SK-N-DZ (cell line): ENCODE results near the gene SCN3B.

Experiments used
- DNase-seq: peaks from one replicate; pipeline ENCODE4 v3.0.0-alpha.2; 2015; ENCODE audit warnings: low spot score

SCN3B gene

DNA sequence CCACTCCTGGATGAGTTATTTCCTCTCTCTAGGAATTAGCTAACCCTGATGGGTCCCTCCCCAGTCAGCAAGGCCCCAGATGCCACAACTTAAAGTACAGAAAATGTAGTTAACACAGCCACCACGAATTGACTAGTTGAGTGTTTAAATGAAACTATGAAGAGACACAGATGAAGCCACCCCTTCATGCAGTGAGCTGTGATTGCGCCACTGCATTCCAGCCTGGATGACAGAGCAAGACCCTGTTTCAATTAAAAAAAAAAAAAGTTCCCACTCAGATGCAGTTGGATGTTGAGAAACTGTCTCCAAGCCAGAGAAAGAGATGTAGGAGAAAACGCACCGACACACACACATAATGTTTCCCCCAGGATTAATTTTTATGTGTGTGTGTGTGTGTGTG lies 53.3 kb downstream of the SCN3B start:
- DNase-seq: no peak

- no peak for DNase-seq
Observed at GRCh38 chr11:123597859-123598258, 56.6 kb downstream of the SCN3B start.

DNA sequence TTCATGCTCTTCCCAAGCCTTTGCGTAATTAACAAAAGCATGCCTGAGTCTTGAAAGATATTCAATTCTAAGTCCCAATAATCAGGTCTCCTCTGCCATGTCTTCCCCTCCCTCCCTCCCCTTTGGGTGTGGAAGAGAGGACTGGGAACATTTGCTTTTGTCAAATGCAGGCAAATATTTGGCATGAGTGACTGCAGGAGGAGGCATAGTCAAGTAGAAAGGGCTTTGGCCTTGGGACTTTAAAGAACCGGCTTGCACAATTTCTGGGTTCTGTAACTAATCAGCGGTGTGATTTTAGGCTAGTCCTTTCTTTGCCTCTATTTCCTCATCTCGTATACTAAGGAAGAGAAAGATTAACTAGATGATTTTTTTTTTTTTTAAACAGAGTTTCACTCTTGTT lies 59.5 kb downstream of the SCN3B start:
- no peak for DNase-seq

GRCh38 chr11:123594188-123594901 lies 60.1 kb downstream of the SCN3B start:
- no peak for DNase-seq

- no peak for DNase-seq
Observed at GRCh38 chr11:123593570-123593969, 60.9 kb downstream of the SCN3B start.

- DNase-seq: no peak
Observed at GRCh38 chr11:123590296-123590912, 64.0 kb downstream of the SCN3B start.

- DNase-seq: no peak
Observed at GRCh38 chr11:123588864-123589262, 65.6 kb downstream of the SCN3B start.

DNA sequence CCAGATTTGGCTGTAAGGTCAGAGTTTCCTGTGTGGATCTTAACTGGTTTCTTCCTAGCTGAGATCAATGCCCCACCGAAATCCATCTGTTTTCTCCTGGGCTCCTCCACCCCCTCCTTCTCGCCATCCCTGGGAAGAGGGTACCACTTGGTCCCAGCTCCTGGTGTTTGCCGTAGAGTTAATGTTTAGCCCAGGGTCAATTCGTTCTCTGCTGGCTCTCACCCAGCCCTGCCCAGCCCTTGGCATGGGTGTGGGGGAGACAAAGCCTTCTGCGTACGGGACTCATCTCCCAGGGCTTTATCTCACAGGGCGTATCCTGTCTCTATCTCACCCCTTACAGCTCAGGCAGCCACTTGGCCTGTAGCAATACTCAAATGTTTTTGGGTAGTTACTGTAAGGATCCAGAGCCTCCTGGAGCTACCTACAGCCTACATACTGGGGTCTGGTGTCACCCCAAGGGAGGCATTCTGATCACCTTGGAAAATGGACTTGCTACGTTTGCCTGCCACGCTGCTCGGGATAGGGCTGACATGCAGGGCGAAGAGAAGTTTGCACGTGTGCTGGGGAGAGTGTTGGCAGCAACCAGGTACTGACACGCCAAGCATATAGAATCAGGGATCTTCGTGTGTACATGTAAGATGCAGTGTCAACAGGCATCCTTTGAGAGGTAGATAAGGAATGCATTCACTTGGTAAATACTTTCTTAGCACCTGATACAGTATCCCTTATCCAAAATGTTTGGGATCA lies 66.1 kb downstream of the SCN3B start:
- DNase-seq: no peak

DNA sequence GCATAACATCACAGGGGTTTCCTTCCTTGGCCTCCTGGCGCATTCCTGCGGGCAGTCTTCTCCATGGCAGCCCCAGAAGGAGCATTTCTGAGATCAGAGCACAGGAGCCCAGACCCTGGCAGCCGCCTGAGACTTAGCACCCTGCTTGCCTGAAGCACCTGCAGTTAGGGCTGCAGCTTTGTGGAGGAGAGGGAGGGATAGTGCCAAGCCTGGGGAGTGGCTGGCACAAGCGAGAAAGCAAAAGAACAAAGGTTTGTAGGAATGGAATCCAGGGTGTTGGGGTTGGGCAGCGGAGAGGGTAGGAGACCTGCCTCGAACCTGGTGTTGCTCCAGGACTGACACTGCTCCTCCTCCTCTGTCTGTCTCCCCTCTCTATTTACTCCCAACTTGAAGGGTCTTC lies 66.9 kb downstream of the SCN3B start:
- DNase-seq: no peak

DNA sequence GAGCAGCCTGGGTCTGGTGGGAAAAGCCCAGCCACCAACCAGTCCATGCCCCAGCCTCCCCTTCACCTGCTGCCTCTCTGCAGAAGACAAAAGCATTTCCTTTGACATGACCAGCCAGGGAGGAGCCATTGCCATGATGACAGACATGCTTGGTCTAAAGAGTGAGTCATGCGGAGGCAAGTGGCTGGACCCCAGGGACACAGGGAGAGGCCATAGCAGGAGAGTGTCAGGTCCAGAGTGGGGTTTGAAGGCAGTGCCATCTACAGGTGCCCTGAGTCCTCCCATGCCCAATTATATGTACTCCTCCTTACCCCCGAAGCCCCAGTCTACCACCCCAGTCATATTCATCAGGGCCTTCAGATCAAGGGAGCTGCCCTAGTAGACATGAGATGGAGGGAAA lies 67.4 kb downstream of the SCN3B start:
- DNase-seq: no peak

- DNase-seq: no peak
Observed at GRCh38 chr11:123586568-123586967, 67.9 kb downstream of the SCN3B start.

DNA sequence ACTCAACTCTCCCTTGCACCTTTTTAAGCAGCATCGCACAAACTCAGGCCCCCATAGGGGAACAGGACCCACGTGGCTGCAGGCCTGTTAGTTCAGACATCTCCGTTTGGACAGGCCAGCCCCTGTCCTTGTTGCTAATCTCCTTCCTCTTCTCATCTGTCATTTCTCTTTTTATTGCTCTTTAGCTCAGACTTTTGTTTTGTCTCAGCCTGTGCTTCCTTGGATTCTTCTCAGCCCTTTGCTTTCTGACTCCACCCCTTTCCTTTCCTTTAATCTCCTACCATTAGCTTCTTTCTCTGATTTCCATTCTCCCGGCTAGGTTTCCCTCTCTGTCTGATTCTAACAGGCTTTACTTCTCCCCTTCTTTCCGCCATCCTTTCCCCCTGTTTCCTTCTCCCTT lies 68.7 kb downstream of the SCN3B start:
- DNase-seq: no peak

DNA sequence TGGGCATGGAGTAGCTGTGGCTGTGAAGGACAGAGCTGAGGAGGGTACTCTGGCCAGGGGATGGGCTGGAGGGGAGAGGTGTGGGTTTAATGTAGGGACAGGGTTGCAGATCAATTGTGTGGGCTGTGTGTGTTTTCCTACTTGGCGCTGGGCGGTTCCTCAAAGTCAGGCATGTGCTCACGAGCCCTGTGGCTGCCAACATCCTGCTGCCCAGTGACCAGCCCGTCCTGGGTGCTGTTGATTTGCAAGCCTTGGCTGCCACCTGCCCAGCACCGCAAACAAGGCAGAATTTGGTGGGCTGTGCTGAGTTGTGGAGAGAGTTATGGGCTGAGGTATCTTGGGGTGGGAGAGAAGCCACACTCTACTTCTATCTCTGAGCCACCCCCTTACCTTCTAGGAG lies 69.2 kb downstream of the SCN3B start:
- DNase-seq: no peak

DNA sequence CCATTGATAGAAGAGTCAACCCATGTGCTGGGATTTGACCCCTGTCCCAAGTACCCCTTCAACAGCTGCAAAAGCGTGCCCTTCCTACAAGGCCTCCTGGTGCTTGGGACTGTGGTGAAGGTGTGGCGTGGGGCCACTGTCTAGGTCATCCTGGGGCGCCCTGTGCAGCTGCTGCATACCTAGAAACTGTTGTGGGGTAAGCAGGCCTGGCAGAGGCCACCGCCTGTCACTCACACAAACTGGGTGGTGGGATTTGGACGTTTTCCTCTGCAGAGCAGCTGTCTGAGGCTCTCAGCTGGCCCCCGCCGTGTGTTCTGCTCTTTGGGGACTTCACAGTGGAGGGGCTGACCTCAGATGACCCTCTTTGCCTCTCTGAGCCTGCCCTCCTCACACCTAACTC lies 69.7 kb downstream of the SCN3B start:
- no peak for DNase-seq

DNA sequence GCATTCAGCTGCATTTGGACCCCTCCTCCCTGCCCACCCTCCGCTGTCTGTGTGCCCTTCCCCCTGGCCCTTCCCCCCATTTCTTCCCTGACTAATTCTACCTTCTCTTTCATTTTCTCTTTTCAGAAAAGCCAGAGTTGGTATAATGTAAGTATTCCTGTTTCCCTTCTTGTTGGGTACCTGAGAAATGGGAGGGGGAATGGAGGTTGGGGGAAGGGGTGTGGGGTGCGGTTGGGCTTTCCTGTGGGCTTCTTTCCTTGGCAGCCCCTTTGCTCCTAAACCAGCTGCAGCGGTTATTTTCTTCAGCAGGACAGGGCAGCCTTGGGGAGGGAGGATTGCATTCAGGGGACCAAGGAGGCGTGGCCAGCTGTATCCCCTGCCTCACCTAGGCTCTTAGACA lies 70.2 kb downstream of the SCN3B start:
- DNase-seq: no peak

DNA sequence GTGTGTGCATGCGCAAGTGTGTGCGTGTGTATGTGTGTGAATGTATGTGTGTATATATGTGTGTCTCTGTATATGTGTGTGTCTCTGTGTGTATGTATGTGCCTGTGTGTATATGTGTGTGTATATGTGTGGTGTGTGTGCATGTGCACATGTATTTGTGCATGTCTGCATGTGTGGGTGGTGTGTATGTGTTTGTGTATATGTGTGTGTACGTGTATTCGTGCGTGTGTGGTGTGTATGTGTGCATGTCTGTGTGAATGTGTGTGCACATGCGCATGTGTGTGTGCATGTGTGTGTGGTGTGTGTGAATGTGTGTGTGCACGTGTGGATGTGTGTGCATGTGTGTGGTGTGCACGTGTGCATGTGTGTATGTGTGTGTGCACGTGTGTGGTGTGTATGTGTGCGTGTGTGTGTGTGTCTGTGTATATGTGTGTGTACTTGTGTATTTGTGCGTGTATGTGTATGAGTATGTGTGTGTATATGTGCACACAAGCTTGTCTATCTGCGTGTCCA lies 71.4 kb downstream of the SCN3B start:
- no peak for DNase-seq

DNA sequence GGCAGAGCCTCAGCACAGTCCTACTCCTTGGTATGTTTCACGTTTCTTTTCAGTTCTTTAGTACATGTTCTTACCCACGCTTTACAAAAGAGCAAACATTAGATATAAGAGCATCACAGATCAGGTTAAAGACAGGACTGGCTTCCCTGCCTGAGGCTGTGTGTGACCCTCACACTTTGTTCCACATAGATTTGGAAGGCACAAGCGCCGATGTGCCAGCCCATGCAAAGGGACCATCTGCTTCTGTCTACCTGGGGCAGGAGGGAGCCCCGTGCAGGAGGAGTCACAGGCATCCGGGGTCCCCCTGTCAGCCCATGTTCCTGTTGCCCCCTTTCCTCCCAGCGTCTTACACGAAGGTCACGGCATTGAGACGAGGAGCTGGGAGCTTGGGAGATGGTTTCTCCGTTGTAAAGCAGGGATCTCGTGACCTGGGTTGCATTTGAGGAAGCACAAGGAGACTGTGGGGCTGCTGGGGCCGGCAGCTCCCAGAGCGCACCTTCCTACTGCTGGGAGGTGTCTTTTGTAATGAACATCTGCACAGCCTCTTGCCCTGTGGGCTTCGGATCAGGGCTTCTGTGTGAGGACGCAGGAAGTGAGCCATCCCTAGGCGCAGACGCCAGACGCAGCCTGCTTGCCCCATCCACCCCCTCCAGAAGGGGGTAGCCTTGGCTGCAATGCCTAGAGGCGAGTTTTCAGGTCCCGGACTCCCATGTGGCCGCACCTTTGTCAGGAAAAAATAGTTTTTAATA lies 72.6 kb downstream of the SCN3B start:
- no peak for DNase-seq

DNA sequence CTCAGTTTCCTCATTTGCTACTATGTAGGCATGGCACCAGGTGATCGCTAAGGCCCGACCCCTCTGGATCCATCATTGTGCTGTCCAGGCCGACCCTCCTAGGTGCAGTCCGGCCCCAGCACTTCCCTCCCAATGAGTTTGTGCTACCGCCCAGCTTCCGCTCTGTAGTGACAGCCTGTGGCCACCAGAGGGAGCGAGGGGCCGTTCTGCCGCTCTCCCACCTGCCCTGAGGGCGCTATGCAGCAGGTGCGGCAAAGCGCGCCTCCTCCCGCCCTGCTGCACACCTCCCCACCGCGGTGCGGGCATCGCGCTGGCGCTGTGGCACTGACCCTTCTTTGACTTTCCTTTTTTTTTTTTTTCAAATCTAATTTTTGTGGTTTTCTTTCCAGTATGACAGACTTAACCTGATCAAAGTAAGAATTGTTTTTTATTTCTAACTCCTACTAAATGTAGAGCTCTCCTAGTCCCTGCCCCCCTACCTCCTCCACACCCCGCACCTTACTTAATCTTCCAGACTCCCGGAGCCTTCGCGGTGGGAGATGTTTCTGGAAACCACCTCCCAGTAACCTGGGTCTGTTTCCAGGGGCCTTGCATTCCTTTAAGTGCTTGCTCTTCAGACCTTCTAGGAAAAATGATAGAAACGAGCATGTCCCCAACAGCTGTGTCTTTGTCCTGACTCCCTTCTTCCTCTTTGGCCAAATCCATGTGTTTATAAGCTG lies 73.7 kb downstream of the SCN3B start:
- peak; percentile 24 for DNase-seq

GRCh38 chr11:123580137-123580536 lies 74.3 kb downstream of the SCN3B start:
- no peak for DNase-seq

DNA sequence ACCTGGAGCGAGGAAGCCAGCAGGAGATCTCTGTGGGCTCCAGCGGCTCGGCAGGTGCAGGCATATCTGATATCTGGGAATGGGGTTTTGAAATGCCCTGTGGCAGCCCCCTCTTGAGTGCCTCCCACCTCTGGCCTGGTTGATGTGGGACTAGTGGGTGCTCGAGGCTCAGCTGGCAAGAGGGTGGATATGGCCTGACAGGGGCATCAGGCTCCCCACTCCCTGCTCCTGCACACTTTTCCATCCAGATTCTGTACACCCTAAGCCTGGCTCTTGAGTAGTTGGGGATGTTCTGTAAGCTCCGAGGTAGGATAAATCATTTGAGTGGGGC lies 75.0 kb downstream of the SCN3B start:
- DNase-seq: no peak
